ENCODE data around the gene SPRYD3. TPM values are rescaled to one million over a fixed set of nuclear protein-coding genes. Genes with fewer than 3 reads are reported as not detected.
"Not testable (repeated sequence)": the region's sequence is repeated elsewhere in the genome, so short reads cannot be mapped to it uniquely, and the experiment has no call there.

The SPRYD3 gene
- total RNA-seq, 1 donor from 2014 or later = 32.3 TPM

GRCh38 chr12:53098354-53098981 lies 19.3 kb upstream of the SPRYD3 start:
- Histone ChIP-seq H3K36me3 (ENCODE audit: control insufficient read depth, insufficient read depth, low read length) (no peaks in the 10 kb centered on the region), H3K27me3 (ENCODE audit: control insufficient read depth, insufficient read depth, low read length) (no peaks in the 10 kb centered on the region), H3K4me3 (ENCODE audit: low read depth, low read length) (peak overlapping the region; percentile 63)
- TF ChIP-seq, protein P1, sequence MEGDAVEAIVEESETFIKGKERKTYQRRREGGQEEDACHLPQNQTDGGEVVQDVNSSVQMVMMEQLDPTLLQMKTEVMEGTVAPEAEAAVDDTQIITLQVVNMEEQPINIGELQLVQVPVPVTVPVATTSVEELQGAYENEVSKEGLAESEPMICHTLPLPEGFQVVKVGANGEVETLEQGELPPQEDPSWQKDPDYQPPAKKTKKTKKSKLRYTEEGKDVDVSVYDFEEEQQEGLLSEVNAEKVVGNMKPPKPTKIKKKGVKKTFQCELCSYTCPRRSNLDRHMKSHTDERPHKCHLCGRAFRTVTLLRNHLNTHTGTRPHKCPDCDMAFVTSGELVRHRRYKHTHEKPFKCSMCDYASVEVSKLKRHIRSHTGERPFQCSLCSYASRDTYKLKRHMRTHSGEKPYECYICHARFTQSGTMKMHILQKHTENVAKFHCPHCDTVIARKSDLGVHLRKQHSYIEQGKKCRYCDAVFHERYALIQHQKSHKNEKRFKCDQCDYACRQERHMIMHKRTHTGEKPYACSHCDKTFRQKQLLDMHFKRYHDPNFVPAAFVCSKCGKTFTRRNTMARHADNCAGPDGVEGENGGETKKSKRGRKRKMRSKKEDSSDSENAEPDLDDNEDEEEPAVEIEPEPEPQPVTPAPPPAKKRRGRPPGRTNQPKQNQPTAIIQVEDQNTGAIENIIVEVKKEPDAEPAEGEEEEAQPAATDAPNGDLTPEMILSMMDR (IDR thresholded peaks at IDR 0.05; ENCODE audit: insufficient read depth, low read length, poor library complexity, severe bottlenecking) = no peak
- DNase-seq (ENCODE audit: low read depth) = no peak

GRCh38 chr12:53097564-53098353 lies 18.6 kb upstream of the SPRYD3 start, which contains the start of gene IGFBP6:
IGFBP6 (plus strand) TSS chr12:53097667; CDS start chr12:53097718, 51 bp downstream.
- no peak for DNase-seq (ENCODE audit: low read depth)
- peak within 1 kb of the TSS; percentile 63 for H3K4me3 ChIP-seq (ENCODE audit: low read depth, low read length)

GRCh38 chr12:53097207-53097563 lies 18.0 kb upstream of the SPRYD3 start:
- peak overlapping the region; percentile 63 for H3K4me3 ChIP-seq (ENCODE audit: low read depth, low read length)
- DNase-seq (ENCODE audit: low read depth) = no peak
- TF ChIP-seq, protein P1 (IDR thresholded peaks at IDR 0.05; ENCODE audit: insufficient read depth, low read length, poor library complexity, severe bottlenecking) = no peak
- no peaks in the 10 kb centered on the region for H3K27me3 ChIP-seq (ENCODE audit: control insufficient read depth, insufficient read depth, low read length)
- H3K36me3 ChIP-seq (ENCODE audit: control insufficient read depth, insufficient read depth, low read length) = no peaks in the 10 kb centered on the region

More at GRCh38 chr12:53097564-53098353, 18.6 kb upstream of the SPRYD3 start, which contains the start of gene IGFBP6:
- Histone ChIP-seq H3K36me3 (ENCODE audit: control insufficient read depth, insufficient read depth, low read length) (no peaks in the 10 kb centered on the region), H3K27me3 (ENCODE audit: control insufficient read depth, insufficient read depth, low read length) (no peaks in the 10 kb centered on the region)
- TF ChIP-seq, protein P1 (IDR thresholded peaks at IDR 0.05; ENCODE audit: insufficient read depth, low read length, poor library complexity, severe bottlenecking) = no peak

GRCh38 chr12:53096759-53097158 lies 17.6 kb upstream of the SPRYD3 start:
- H3K4me3 ChIP-seq (ENCODE audit: low read depth, low read length) = peak overlapping the region; percentile 63
- TF ChIP-seq, protein P1 (IDR thresholded peaks at IDR 0.05; ENCODE audit: insufficient read depth, low read length, poor library complexity, severe bottlenecking) = no peak
- no peak for DNase-seq (ENCODE audit: low read depth)
- no peaks in the 10 kb centered on the region for H3K27me3 ChIP-seq (ENCODE audit: control insufficient read depth, insufficient read depth, low read length)
- no peaks in the 10 kb centered on the region for H3K36me3 ChIP-seq (ENCODE audit: control insufficient read depth, insufficient read depth, low read length)

DNA sequence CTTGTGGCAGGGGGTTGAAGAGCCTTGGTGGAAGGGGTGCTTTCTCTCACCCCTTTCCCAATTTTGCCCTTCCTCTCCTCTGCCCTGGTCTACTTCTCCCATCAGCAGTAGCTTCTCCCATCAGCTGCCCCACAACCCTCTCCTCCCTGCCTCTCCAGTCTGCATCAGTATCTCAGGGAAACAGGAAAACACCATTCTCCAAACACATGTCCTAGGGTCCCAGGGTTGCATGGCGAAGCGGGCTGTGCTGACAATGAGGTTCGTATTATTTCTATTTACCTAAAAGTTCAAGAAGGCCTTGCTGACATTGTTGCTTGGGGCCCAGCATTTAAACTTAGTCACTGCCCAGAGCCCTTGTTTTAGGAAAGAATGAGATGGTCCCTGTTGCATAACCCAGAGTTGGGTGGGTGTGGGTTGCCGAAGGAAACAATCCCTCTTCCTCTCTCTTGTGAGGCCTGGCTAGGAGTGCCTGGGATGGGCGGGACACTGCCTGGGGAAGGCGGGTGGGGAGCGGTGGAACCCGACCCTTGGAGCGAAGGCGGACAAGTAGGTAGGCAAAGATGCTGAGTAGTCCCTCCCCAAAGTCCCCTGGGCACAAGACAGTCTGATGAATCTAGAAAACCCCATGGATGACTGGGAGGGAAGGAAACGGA lies 17.0 kb upstream of the SPRYD3 start:
- Histone ChIP-seq H3K27me3 (ENCODE audit: control insufficient read depth, insufficient read depth, low read length) (no peaks in the 10 kb centered on the region), H3K4me3 (ENCODE audit: low read depth, low read length) (no peak overlapping the region), H3K36me3 (ENCODE audit: control insufficient read depth, insufficient read depth, low read length) (no peaks in the 10 kb centered on the region)
- no peak for DNase-seq (ENCODE audit: low read depth)
- TF ChIP-seq, protein P1 (IDR thresholded peaks at IDR 0.05; ENCODE audit: insufficient read depth, low read length, poor library complexity, severe bottlenecking) = no peak

DNA sequence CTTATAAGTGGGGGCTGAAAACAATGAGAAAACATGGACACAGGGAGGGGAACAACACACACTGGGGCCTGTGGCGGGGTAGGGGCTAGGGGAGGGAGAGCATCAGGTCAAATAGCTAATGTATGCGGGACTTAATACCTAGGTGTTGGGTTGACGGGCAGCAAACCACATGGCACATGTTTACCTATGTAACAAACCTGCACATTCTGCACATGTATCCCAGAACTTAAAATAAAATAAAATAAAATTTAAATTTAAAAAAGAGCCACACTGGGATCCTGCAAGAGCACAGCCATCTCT lies 16.4 kb upstream of the SPRYD3 start:
- H3K36me3 ChIP-seq (ENCODE audit: control insufficient read depth, insufficient read depth, low read length); H3K27me3 ChIP-seq (ENCODE audit: control insufficient read depth, insufficient read depth, low read length); DNase-seq (ENCODE audit: low read depth); H3K4me3 ChIP-seq (ENCODE audit: low read depth, low read length): not testable (repeated sequence)

GRCh38 chr12:53094796-53095595 lies 15.8 kb upstream of the SPRYD3 start:
- not testable (repeated sequence) for H3K27me3 ChIP-seq (ENCODE audit: control insufficient read depth, insufficient read depth, low read length); DNase-seq (ENCODE audit: low read depth); H3K36me3 ChIP-seq (ENCODE audit: control insufficient read depth, insufficient read depth, low read length); H3K4me3 ChIP-seq (ENCODE audit: low read depth, low read length)

Measured in kidney epithelial cell (primary cell).